IMR-90 (cell line): ENCODE measurements around the gene KRTAP9-9. TPM values are rescaled to one million over a fixed set of nuclear protein-coding genes. Genes with fewer than 3 reads are reported as not detected.

Source experiments
- ATAC-seq: fragments of 200-7000 bp; cut with Tn5 transposase; 2 replicates; pipeline ENCODE4 v1.9.1; 2020; ENCODE audit warnings: low read depth, mild to moderate bottlenecking, moderate library complexity
- BruUV-seq: library from RNA; stranded (reverse); fragments of 400-500 nt; replicated peaks from 2 replicates; lab custom pipeline; 2021; lab: Mats Ljungman, UMichigan
- CTCF ChIA-PET: fragments of 300-600 bp; formaldehyde crosslinking; extraction: SDS; loops from one replicate; lab custom pipeline; 2021; ENCODE audit warnings: antibody characterized with exemption; lab: Yijun Ruan, JAX
- POLR2A ChIA-PET: fragments of 300-600 bp; sonication (Branson Sonifier 250); formaldehyde crosslinking; loops from one replicate; lab custom pipeline; 2022; ENCODE audit warnings: antibody characterized with exemption; ENCODE audit not compliant: unreplicated experiment; lab: Charles Lee
- DNase-seq: peaks from one replicate; pipeline ENCODE4 v3.0.0; 2013
- H2AFZ ChIP-seq: replicated peaks from 2 replicates; pipeline ENCODE3; 2013; ENCODE audit warnings: low read length, mild to moderate bottlenecking; ENCODE audit not compliant: poor library complexity
- H2AK5ac ChIP-seq: 2 replicates; pipeline ENCODE4 v1.6.1; 2013; ENCODE audit warnings: low read depth, low read length, inconsistent platforms
- H2AK9ac ChIP-seq: replicated peaks from 2 replicates; pipeline ENCODE3; 2013; ENCODE audit warnings: mild to moderate bottlenecking, low read depth, low read length, moderate library complexity; ENCODE audit not compliant: poor library complexity
- H2BK120ac ChIP-seq: 2 replicates; pipeline ENCODE4 v1.6.1; 2013; ENCODE audit warnings: low read depth, low read length, inconsistent platforms
- H2BK15ac ChIP-seq: 3 replicates; pipeline ENCODE4 v1.6.1; 2013; ENCODE audit warnings: low read depth, low read length, inconsistent platforms
- H2BK20ac ChIP-seq: 2 replicates; pipeline ENCODE4 v1.6.1; 2013; ENCODE audit warnings: low read depth, mild to moderate bottlenecking, inconsistent platforms, low read length, moderate library complexity
- H2BK5ac ChIP-seq: 2 replicates; pipeline ENCODE4 v1.6.1; 2013; ENCODE audit warnings: mild to moderate bottlenecking, low read depth, low read length, inconsistent platforms; ENCODE audit not compliant: poor library complexity, severe bottlenecking
- H3K14ac ChIP-seq: replicated peaks from 2 replicates; pipeline ENCODE4 v1.6.1; 2013; ENCODE audit warnings: low read depth, low read length, inconsistent platforms
- H3K18ac ChIP-seq: 2 replicates; pipeline ENCODE4 v1.6.1; 2013; ENCODE audit warnings: low read depth, low read length, control low read depth
- H3K23ac ChIP-seq: 2 replicates; pipeline ENCODE4 v1.6.1; 2013; ENCODE audit warnings: low read depth, low read length, inconsistent platforms
- H3K27ac ChIP-seq: 2 replicates; pipeline ENCODE4 v1.5.1; 2013; ENCODE audit warnings: mild to moderate bottlenecking, control low read depth, low read length; ENCODE audit not compliant: insufficient read depth
- H3K27me3 ChIP-seq: 2 replicates; pipeline ENCODE4 v1.6.1; 2013; ENCODE audit warnings: low read length; ENCODE audit not compliant: control insufficient read depth, insufficient read depth
- H3K36me3 ChIP-seq: 2 replicates; pipeline ENCODE4 v1.6.1; 2013; ENCODE audit warnings: low read length, mixed read lengths; ENCODE audit not compliant: control insufficient read depth, insufficient read depth
- H3K4ac ChIP-seq: 2 replicates; pipeline ENCODE4 v1.6.1; 2013; ENCODE audit warnings: low read depth, low read length, inconsistent platforms
- H3K4me1 ChIP-seq: 2 replicates; pipeline ENCODE4 v1.6.1; 2013; ENCODE audit warnings: low read length, mixed read lengths; ENCODE audit not compliant: control insufficient read depth, insufficient read depth
- H3K4me2 ChIP-seq: 2 replicates; pipeline ENCODE4 v1.6.1; 2013; ENCODE audit warnings: low read depth, mild to moderate bottlenecking, control low read depth, low read length, moderate library complexity
- H3K4me3 ChIP-seq: 2 replicates; pipeline ENCODE4 v1.5.1; 2013; ENCODE audit warnings: low read depth, mild to moderate bottlenecking, control low read depth, low read length, moderate library complexity; ENCODE audit not compliant: insufficient read depth
- H3K56ac ChIP-seq: 2 replicates; pipeline ENCODE4 v1.6.1; 2013; ENCODE audit warnings: low read length, inconsistent platforms; ENCODE audit not compliant: insufficient read depth; ENCODE audit errors: extremely low read depth
- H3K79me1 ChIP-seq, 2 experiments: 2 replicates each; pipeline ENCODE4 v1.6.1; 2013; ENCODE audit warnings: low read length in 2 of 2, inconsistent platforms in 1 of 2, low read depth in 1 of 2
- H3K9ac ChIP-seq: 2 replicates; pipeline ENCODE4 v1.6.1; 2013; ENCODE audit warnings: low read depth, low read length, control low read depth
- H3K9me1 ChIP-seq: 2 replicates; pipeline ENCODE4 v1.6.1; 2013; ENCODE audit warnings: low read length, inconsistent platforms; ENCODE audit not compliant: insufficient read depth
- H3K9me3 ChIP-seq: 2 replicates; pipeline ENCODE4 v1.6.1; 2013; ENCODE audit warnings: low read length; ENCODE audit not compliant: control insufficient read depth, insufficient read depth
- H4K20me1 ChIP-seq: 2 replicates; pipeline ENCODE4 v1.6.1; 2013; ENCODE audit warnings: low read length, inconsistent platforms; ENCODE audit not compliant: insufficient read depth
- H4K5ac ChIP-seq: 2 replicates; pipeline ENCODE4 v1.6.1; 2013; ENCODE audit warnings: mild to moderate bottlenecking, low read depth, low read length, control low read depth
- H4K8ac ChIP-seq, 2 experiments: 2 replicates each; pipeline ENCODE4 v1.6.1; 2013; ENCODE audit warnings: low read depth in 2 of 2, low read length in 2 of 2, control low read depth in 1 of 2, inconsistent platforms in 1 of 2
- H4K91ac ChIP-seq: 2 replicates; pipeline ENCODE4 v1.6.1; 2013; ENCODE audit warnings: low read depth, low read length, inconsistent platforms; ENCODE audit not compliant: insufficient read depth
- RAD21 ChIP-seq: IDR thresholded peaks from 2 replicates; pipeline ENCODE4 v1.6.1; 2012; ENCODE audit warnings: low read length, improper control_type of control experiment
- RFX5 ChIP-seq: IDR thresholded peaks from 2 replicates; pipeline ENCODE4 v1.8.0; 2012; ENCODE audit warnings: low read depth, mild to moderate bottlenecking, low read length, moderate library complexity
- WGBS, 2 experiments: methylation state at CpG; one replicate each; pipeline versions ENCODE4 v1.1.5 to v1.1.7; 2013; ENCODE audit warnings: missing lambda C conversion rate in 2 of 2; ENCODE audit not compliant: insufficient read length in 1 of 2; ENCODE audit errors: extremely low coverage in 2 of 2; 5-methylcytosine and 5-hydroxymethylcytosine counted together
- dilution Hi-C: fragments of 300-500 bp; cut with HindIII; formaldehyde crosslinking; loops from one replicate; pipeline ENCODE4 v1.14.3; 2018; ENCODE audit warnings: low sequenced_read_pairs; ENCODE audit not compliant: unreplicated experiment
- in situ Hi-C: fragments of 300-500 bp; cut with MboI; formaldehyde crosslinking; loops from 3 replicates; pipeline ENCODE4 v1.14.3; 2019; ENCODE audit warnings: low sequenced_read_pairs, inconsistent platforms, mixed read lengths
- intact Hi-C: fragments of 100-400 bp; cut with micrococcal nuclease; formaldehyde crosslinking; loops from 2 replicates; pipeline ENCODE4 v1.10.0; 2022
- polyA plus RNA-seq, 3 experiments: library from polyadenylated mRNA; depleted of rRNA; stranded (reverse); fragments of >200 nt; gene quantifications; 2 replicates each; pipeline ENCODE4 v1.2.3, GENCODE V29; 2012; ENCODE audit warnings: low replicate concordance in 1 of 3
- total RNA-seq: library from RNA; depleted of rRNA; stranded (reverse); fragments of >200 nt; gene quantifications from 2 replicates; pipeline ENCODE4 v1.2.3, GENCODE V29; 2012

The KRTAP9-9 gene
- total and polyA plus RNA-seq, 2 of the 4 experiments (the other 2 are of a cell fraction): not detected

DNA sequence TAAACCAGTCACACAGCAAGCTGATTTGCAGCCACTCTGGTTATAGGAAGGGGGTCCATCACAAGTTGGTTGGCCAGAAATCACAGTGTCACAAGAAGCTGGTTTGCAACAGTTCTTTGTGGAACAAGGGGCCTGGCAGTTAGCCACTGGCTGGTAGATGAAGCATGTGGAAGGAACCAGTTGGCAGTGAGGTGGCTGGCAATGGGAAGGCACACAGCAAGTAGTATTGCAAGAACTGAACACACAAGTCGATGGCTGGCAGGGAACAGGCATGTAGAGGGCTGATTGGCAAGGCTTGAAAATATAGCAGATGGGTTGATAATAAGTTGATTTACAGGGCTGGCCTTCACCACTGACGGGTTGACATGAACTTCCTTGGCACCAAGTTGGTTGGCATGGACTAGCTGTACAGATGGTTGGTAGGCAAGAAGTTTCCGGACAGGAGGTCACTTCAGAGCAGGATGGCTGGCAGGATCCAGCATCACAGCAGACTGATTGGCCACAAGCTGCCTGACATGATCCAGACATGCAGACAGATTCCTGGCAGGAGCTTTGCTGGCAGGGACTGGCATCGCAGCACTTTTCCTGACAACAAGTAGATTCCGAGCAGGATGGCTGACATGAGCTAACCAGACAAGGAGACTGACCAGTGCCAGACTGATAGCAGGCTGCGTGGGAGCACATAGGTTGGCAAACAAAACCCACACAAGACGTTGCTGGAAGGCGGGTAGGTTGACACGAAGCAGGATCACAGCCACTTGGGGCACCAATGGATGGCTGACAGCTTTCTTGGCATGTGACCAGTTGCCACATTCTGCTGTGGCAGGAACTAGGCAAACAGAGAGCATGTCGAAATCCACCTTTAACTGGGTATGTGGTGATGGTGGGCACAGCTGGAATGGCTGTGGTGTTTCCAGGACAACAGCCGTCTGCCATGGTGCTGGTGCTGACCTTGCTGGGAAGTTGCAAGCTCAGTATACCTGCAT is 47.0 kb downstream of the KRTAP9-9 start, which contains the start of gene KRTAP29-1:
KRTAP29-1 (minus strand) TSS at position 936 of the 986 bp plus-strand sequence; CDS start at position 936, 0 bp downstream.
- no peak within 1 kb of the TSS for H3K18ac ChIP-seq
- WGBS, 2 experiments: 47% methylated on average over 7 of the region's 11 CpGs; no CpG with 5 or more reads in 1 of the 2 experiments
- no peak for TF ChIP-seq RAD21
- TF ChIP-seq RFX5: no peak
- ATAC-seq (no peak), DNase-seq (no peak)
- H2BK120ac ChIP-seq: no peak within 1 kb of the TSS
- H3K4me2 ChIP-seq: no peak within 1 kb of the TSS
- no peaks in the 10 kb centered on the region for H3K9me3 ChIP-seq
- intact Hi-C loops: no loop called here
- peak within 1 kb of the TSS; percentile 47 for H2AFZ ChIP-seq
- H3K9me1 ChIP-seq: peaks cover 5% of the 10 kb centered on the region; the same call in 1 of the 2 replicates
- no peak within 1 kb of the TSS for H4K91ac ChIP-seq
- H3K36me3 ChIP-seq: no peaks in the 10 kb centered on the region
- no peaks in the 10 kb centered on the region for H4K20me1 ChIP-seq
- H3K4me3 ChIP-seq: no peak within 1 kb of the TSS
- H4K5ac ChIP-seq: no peak within 1 kb of the TSS
- no peak within 1 kb of the TSS for H2BK20ac ChIP-seq
- H3K79me1 ChIP-seq: no peaks in the 10 kb centered on the region
- no peak within 1 kb of the TSS for H2BK15ac ChIP-seq
- H3K56ac ChIP-seq: no peak within 1 kb of the TSS
- no peak within 1 kb of the TSS for H3K14ac ChIP-seq
- H3K27ac ChIP-seq: no peak within 1 kb of the TSS
- no peak within 1 kb of the TSS for H3K9ac ChIP-seq
- ChIA-PET POLR2A (no interaction called here), CTCF (no interaction called here)
- 0 out of 2 replicates have a peak within 1 kb of the TSS, but pooled peaks have one; percentile 4 for H2AK5ac ChIP-seq
- dilution Hi-C loops: no loop called here
- no peak within 1 kb of the TSS for H3K23ac ChIP-seq
- H3K4me1 ChIP-seq: no peaks in the 10 kb centered on the region
- H2AK9ac ChIP-seq: no peak within 1 kb of the TSS
- no peak within 1 kb of the TSS for H4K8ac ChIP-seq
- in situ Hi-C loops: no loop called here
- peak within 1 kb of the TSS; percentile 27; the same call in 1 of the 2 replicates for H3K4ac ChIP-seq
- no TSS peak for BruUV-seq
- H2BK5ac ChIP-seq: no peak within 1 kb of the TSS
- H3K27me3 ChIP-seq: peaks cover 2% of the 10 kb centered on the region; the same call in 1 of the 2 replicates
